K562 (cell line): Measurements from ENCODE around the gene OSBP2. TPM values are rescaled to one million over a fixed set of nuclear protein-coding genes. Genes with fewer than 3 reads are reported as not detected.

ENCODE experiments used
- BRCA1 ChIP-seq, 2 experiments: fragments of 450-650 bp in 1 of 2; sonication (generic) in 1 of 2; formaldehyde crosslinking in 1 of 2; IDR thresholded peaks; 2 replicates each; pipeline versions ENCODE4 v1.5.0 to v1.6.1; 2017 to 2020; ENCODE audit warnings: mild to moderate bottlenecking in 1 of 2, missing genetic modification reagents in 1 of 2
- CREM ChIP-seq: IDR thresholded peaks from 2 replicates; pipeline ENCODE4 v1.6.1; 2014; ENCODE audit warnings: antibody characterized with exemption, low read depth
- HDAC1 ChIP-seq, 2 experiments: fragments of 450-650 bp; IDR thresholded peaks; 2 replicates each; pipeline ENCODE4 v1.6.1; 2016 to 2017; ENCODE audit warnings: inconsistent platforms in 1 of 2, mild to moderate bottlenecking in 1 of 2, moderate library complexity in 1 of 2
- JUND ChIP-seq, 2 experiments: IDR thresholded peaks; 2 replicates in 1 of 2; 3 replicates in 1 of 2; pipeline ENCODE4 v1.6.1; 2011; ENCODE audit warnings: borderline replicate concordance in 2 of 2, low read depth in 2 of 2, low read length in 2 of 2, improper control_type of control experiment in 1 of 2, missing biosample characterization in 1 of 2, missing genetic modification characterization in 1 of 2, missing genetic modification reagents in 1 of 2
- KDM1A ChIP-seq, 2 experiments: fragments of 450-650 bp; IDR thresholded peaks; 2 replicates each; pipeline ENCODE4 v1.6.1; 2016; ENCODE audit warnings: mild to moderate bottlenecking in 2 of 2
- RCOR1 ChIP-seq, 2 experiments: IDR thresholded peaks; 2 replicates each; pipeline ENCODE4 v1.6.1; 2012; ENCODE audit warnings: low read depth in 2 of 2, low read length in 2 of 2, borderline replicate concordance in 1 of 2, improper control_type of control experiment in 1 of 2
- SRSF7 ChIP-seq: fragments of 200-400 bp; formaldehyde crosslinking; optimal IDR thresholded peaks from 2 replicates; pipeline ENCODE3; 2017; ENCODE audit warnings: mild to moderate bottlenecking, low read depth, low read length
- U2AF2 ChIP-seq: fragments of 200-400 bp; formaldehyde crosslinking; optimal IDR thresholded peaks from 2 replicates; pipeline ENCODE3; 2017; ENCODE audit warnings: low read depth, mild to moderate bottlenecking, low read length
- ZC3H4 ChIP-seq: sonication (generic); formaldehyde crosslinking; IDR thresholded peaks from 2 replicates; pipeline ENCODE4 v1.9.0; 2021; ENCODE audit warnings: missing genetic modification reagents, borderline replicate concordance
- ZNF239 ChIP-seq: fragments of 250-450 bp; sonication (Bioruptor Pico); IDR thresholded peaks from 2 replicates; pipeline ENCODE4 v1.4.0; 2020; ENCODE audit warnings: mild to moderate bottlenecking
- ZNF583 ChIP-seq: fragments of 250-450 bp; sonication (Bioruptor Pico); IDR thresholded peaks from 2 replicates; pipeline ENCODE4 v1.4.0; 2020
- ZNF77 ChIP-seq: fragments of 250-450 bp; sonication (Bioruptor Pico); IDR thresholded peaks from 2 replicates; pipeline ENCODE4 v1.5.0; 2020
- polyA plus RNA-seq, 8 experiments: library from polyadenylated mRNA; depleted of rRNA in 4 of 8; stranded (reverse) in 5 of 8; unstranded in 3 of 8; fragments of >200 nt; fragmentation: Nextera tagmentation in 2 of 8; fragmentation: Illumina TruSeq in 1 of 8; extraction: Ambion mirVana in 2 of 8; extraction: Trizol in 1 of 8; gene quantifications; 2 replicates each; pipeline versions ENCODE4 v1.2.1 to v1.2.3, GENCODE V29; 2011 to 2014; ENCODE audit warnings: inconsistent platforms in 1 of 8, missing spikeins in 1 of 8
- total RNA-seq, 7 experiments: library from RNA; depleted of rRNA in 6 of 7; stranded (reverse); fragments of >200 nt in 6 of 7; fragmentation: Illumina TruSeq in 2 of 7; extraction: Trizol in 2 of 7; gene quantifications; 2 replicates each; pipeline versions ENCODE4 v1.2.1 to v1.2.3, GENCODE V29; 2011 to 2021; ENCODE audit warnings: low replicate concordance in 1 of 7
- TF ChIP-seq, protein P1 (sequence below): fragments of 250-450 bp; sonication (Bioruptor Pico); IDR thresholded peaks from 2 replicates; pipeline ENCODE4 v1.4.0; 2020; ENCODE audit warnings: mild to moderate bottlenecking
- TF ChIP-seq, protein P2 (sequence below): sonication (generic); formaldehyde crosslinking; IDR thresholded peaks from 2 replicates; pipeline ENCODE4 v1.8.1; 2023; ENCODE audit warnings: mild to moderate bottlenecking, missing genetic modification reagents
- TF ChIP-seq, protein P3 (sequence below), 2 experiments: fragments of 450-650 bp in 1 of 2; sonication (generic) in 1 of 2; formaldehyde crosslinking in 1 of 2; IDR thresholded peaks in 1 of 2; conservative IDR thresholded peaks in 1 of 2; 2 replicates each; pipeline versions ENCODE4 v1.6.1 to v1.8.1; 2016 to 2023; ENCODE audit warnings: mild to moderate bottlenecking in 2 of 2, moderate library complexity in 2 of 2, inconsistent platforms in 1 of 2, missing genetic modification reagents in 1 of 2
- TF ChIP-seq, protein P4 (sequence below): fragments of 450-650 bp; IDR thresholded peaks from 2 replicates; pipeline ENCODE4 v1.6.1; 2018; ENCODE audit not compliant: partially characterized antibody

The OSBP2 gene
- total and polyA plus RNA-seq, 9 of the 15 experiments (the other 6 are each of a cell fraction or from before 2014, with no cell fraction given): 0.52 to 29.5 (median 21.6) TPM

DNA sequence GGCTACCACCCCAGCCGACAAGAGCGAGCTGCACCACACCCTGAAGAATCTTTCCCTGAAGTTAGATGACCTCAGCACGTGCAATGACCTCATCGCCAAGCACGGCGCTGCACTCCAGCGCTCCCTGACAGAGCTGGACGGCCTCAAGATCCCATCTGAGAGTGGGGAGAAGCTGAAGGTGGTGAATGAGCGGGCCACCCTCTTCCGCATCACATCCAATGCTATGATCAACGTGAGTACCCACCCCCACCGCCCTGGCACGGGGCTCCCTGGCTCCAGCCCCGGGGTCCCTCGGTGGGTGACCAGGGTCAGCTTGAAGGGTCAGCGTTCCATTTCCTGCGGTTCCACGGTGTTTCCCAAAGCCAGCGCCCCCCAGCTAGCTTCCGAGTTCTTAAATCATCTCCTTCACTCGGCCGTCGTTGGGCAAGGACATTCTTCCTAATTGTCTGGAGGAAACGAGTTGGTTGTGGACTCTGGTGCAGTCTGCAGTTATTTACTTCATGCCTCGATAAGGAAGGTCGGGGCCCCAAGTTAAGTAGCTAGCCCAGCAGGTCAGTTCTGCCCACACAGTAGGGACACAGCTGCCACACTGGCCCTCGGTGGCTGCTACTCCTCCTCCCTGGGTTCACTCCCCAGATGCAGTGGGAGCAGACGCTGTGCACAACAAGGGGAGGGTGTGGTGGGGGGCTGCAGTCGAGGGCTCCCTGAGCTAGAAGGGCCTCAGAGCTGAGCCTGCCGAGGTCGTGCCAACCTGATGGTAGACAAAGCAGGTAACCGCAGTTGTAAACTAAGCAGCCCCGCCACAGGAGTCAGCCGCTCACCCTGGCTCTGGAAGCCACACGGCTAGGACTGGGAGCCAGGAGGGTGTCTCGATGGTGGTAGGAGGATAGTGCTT, 176.0 kb downstream of the OSBP2 start (continued):
- peak in 1 of 2 experiments; percentile 74; a peak in 1 of 4 replicates for TF ChIP-seq RCOR1 (IDR thresholded peaks at IDR 0.05; ENCODE audit: borderline replicate concordance in 1 of 2, low read depth in 2 of 2, low read length in 2 of 2)
- TF ChIP-seq, protein P1, sequence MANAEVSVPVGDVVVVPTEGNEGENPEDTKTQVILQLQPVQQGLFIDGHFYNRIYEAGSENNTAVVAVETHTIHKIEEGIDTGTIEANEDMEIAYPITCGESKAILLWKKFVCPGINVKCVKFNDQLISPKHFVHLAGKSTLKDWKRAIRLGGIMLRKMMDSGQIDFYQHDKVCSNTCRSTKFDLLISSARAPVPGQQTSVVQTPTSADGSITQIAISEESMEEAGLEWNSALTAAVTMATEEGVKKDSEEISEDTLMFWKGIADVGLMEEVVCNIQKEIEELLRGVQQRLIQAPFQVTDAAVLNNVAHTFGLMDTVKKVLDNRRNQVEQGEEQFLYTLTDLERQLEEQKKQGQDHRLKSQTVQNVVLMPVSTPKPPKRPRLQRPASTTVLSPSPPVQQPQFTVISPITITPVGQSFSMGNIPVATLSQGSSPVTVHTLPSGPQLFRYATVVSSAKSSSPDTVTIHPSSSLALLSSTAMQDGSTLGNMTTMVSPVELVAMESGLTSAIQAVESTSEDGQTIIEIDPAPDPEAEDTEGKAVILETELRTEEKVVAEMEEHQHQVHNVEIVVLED (CRISPR knock-in tag): no peak
- no peak for TF ChIP-seq ZNF583 (CRISPR knock-in tag)
- 0 out of 2 replicates have a peak, but pooled peaks have one; percentile 35 for TF ChIP-seq CREM
- TF ChIP-seq U2AF2: no peak
- TF ChIP-seq, protein P2, sequence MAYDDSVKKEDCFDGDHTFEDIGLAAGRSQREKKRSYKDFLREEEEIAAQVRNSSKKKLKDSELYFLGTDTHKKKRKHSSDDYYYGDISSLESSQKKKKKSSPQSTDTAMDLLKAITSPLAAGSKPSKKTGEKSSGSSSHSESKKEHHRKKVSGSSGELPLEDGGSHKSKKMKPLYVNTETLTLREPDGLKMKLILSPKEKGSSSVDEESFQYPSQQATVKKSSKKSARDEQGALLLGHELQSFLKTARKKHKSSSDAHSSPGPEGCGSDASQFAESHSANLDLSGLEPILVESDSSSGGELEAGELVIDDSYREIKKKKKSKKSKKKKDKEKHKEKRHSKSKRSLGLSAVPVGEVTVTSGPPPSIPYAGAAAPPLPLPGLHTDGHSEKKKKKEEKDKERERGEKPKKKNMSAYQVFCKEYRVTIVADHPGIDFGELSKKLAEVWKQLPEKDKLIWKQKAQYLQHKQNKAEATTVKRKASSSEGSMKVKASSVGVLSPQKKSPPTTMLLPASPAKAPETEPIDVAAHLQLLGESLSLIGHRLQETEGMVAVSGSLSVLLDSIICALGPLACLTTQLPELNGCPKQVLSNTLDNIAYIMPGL (CRISPR knock-in tag): no peak
- TF ChIP-seq, protein P3, sequence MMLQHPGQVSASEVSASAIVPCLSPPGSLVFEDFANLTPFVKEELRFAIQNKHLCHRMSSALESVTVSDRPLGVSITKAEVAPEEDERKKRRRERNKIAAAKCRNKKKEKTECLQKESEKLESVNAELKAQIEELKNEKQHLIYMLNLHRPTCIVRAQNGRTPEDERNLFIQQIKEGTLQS (IDR thresholded peaks at IDR 0.05): peak; percentile 76
- TF ChIP-seq, protein P3 (CRISPR knock-in tag; conservative IDR thresholded peaks at IDR 0.05): no peak
- TF ChIP-seq HDAC1 (IDR thresholded peaks at IDR 0.05): no peak
- TF ChIP-seq ZC3H4 (CRISPR knock-in tag): no peak
- TF ChIP-seq JUND (IDR thresholded peaks at IDR 0.05; ENCODE audit: borderline replicate concordance, low read depth, low read length): peak; percentile 76
- peak; percentile 66; the same call in 1 of the 3 replicates for TF ChIP-seq JUND (tag; IDR thresholded peaks at IDR 0.05; ENCODE audit: borderline replicate concordance, low read depth, low read length)
- TF ChIP-seq ZNF239 (CRISPR knock-in tag): no peak
- peak; percentile 41 to 60; a peak in 3 of 4 replicates for TF ChIP-seq KDM1A (IDR thresholded peaks at IDR 0.05)
- TF ChIP-seq SRSF7: no peak
- no peak for TF ChIP-seq BRCA1 (IDR thresholded peaks at IDR 0.05)
- no peak for TF ChIP-seq BRCA1 (CRISPR knock-in tag; IDR thresholded peaks at IDR 0.05)
- TF ChIP-seq, protein P4, sequence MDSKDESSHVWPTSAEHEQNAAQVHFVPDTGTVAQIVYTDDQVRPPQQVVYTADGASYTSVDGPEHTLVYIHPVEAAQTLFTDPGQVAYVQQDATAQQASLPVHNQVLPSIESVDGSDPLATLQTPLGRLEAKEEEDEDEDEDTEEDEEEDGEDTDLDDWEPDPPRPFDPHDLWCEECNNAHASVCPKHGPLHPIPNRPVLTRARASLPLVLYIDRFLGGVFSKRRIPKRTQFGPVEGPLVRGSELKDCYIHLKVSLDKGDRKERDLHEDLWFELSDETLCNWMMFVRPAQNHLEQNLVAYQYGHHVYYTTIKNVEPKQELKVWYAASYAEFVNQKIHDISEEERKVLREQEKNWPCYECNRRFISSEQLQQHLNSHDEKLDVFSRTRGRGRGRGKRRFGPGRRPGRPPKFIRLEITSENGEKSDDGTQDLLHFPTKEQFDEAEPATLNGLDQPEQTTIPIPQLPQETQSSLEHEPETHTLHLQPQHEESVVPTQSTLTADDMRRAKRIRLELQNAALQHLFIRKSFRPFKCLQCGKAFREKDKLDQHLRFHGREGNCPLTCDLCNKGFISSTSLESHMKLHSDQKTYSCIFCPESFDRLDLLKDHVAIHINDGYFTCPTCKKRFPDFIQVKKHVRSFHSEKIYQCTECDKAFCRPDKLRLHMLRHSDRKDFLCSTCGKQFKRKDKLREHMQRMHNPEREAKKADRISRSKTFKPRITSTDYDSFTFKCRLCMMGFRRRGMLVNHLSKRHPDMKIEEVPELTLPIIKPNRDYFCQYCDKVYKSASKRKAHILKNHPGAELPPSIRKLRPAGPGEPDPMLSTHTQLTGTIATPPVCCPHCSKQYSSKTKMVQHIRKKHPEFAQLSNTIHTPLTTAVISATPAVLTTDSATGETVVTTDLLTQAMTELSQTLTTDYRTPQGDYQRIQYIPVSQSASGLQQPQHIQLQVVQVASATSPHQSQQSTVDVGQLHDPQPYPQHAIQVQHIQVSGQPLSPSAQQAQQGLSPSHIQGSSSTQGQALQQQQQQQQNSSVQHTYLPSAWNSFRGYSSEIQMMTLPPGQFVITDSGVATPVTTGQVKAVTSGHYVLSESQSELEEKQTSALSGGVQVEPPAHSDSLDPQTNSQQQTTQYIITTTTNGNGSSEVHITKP: no peak
- TF ChIP-seq ZNF77: no peak
